Calu3 (cell line): ENCODE measurements around the gene PIGP. TPM values are rescaled to one million over a fixed set of nuclear protein-coding genes. Genes with fewer than 3 reads are reported as not detected.

Source experiments
- BruUV-seq: library from RNA; stranded (reverse); fragments of 400-500 nt; replicated peaks from 2 replicates; lab custom pipeline; 2021; lab: Mats Ljungman, UMichigan
- CTCF ChIA-PET: fragments of 300-600 bp; sonication (Branson Sonifier 250); formaldehyde crosslinking; loops from one replicate; lab custom pipeline; 2022; ENCODE audit warnings: antibody characterized with exemption; lab: Charles Lee
- DNase-seq: peaks from one replicate; pipeline ENCODE4 v3.0.0; 2022
- H3K27ac Mint-ChIP-seq: one replicate; pipeline ENCODE4 v1.8.0; 2022; ENCODE audit warnings: mixed read lengths; ENCODE audit not compliant: unreplicated experiment
- H3K27me3 Mint-ChIP-seq: one replicate; pipeline ENCODE4 v1.8.0; 2022; ENCODE audit warnings: mixed read lengths; ENCODE audit not compliant: unreplicated experiment
- H3K36me3 Mint-ChIP-seq: one replicate; pipeline ENCODE4 v1.8.0; 2022; ENCODE audit warnings: mild to moderate bottlenecking, moderate library complexity, mixed read lengths; ENCODE audit not compliant: insufficient read depth, unreplicated experiment
- H3K4me1 Mint-ChIP-seq: one replicate; pipeline ENCODE4 v1.8.0; 2022; ENCODE audit warnings: mild to moderate bottlenecking, low read depth, mixed read lengths; ENCODE audit not compliant: unreplicated experiment
- H3K4me3 Mint-ChIP-seq: one replicate; pipeline ENCODE4 v1.8.0; 2022; ENCODE audit warnings: mild to moderate bottlenecking, low read depth, moderate library complexity, mixed read lengths; ENCODE audit not compliant: unreplicated experiment
- H3K9me3 Mint-ChIP-seq: one replicate; pipeline ENCODE4 v1.8.0; 2022; ENCODE audit warnings: low read depth, mixed read lengths; ENCODE audit not compliant: unreplicated experiment
- intact Hi-C: fragments of 100-400 bp; cut with micrococcal nuclease; formaldehyde crosslinking; loops from one replicate; pipeline ENCODE4 v1.10.0; 2022; ENCODE audit not compliant: unreplicated experiment
- total RNA-seq: library from RNA; stranded (reverse); gene quantifications from 2 replicates; pipeline ENCODE4 v1.2.3, GENCODE V29; 2022
- TF ChIP-seq, protein P1 (sequence below): fragments of 200-600 bp; IDR thresholded peaks from one replicate; pipeline ENCODE4 v1.8.0; 2022; ENCODE audit warnings: antibody characterized with exemption; ENCODE audit not compliant: unreplicated experiment

PIGP gene
- total RNA-seq, 1 experiment from 2014 or later = 20.4 TPM

DNA sequence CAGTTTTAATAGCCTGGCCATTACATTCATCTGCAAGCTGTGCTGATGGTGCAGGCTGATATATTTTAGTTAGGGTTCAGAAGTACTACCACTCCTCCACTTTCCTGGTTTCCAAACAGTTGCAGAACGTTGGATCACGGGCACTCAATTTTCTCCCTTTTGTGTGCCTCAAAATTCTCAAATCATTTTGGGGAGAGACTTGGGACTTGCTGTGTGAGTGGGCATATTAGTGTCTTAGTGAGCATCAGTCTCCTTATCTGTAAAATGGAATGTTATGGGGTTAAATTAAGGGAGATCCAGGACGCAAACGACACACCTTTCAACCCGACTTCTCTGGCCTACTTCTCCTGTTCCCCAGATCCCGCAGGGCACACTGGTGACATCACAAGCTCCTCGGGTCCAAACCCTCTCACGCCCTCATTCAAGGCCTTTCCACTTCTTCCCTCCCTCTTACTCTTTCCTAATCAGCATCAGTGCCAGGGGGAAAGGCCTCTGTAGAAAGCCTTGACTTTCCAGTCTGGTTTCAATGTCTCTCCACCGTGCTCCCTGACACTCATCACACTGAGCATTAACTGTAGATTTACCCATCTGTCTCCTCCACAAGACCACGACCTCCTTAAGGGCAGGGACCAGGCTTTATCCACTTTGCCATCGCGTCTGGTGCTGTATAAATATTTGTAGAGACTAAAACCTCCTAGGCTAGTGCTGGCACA lies 1.2 kb downstream of the PIGP start:
- Mint-ChIP-seq H3K4me3 (peak overlapping the region; percentile 96), H3K36me3 (peaks cover 34% of the 10 kb centered on the region), H3K4me1 (peaks cover 19% of the 10 kb centered on the region), H3K9me3 (no peaks in the 10 kb centered on the region), H3K27ac (peak overlapping the region; percentile 82), H3K27me3 (no peaks in the 10 kb centered on the region)
- peak; percentile 6 for DNase-seq
- CTCF ChIA-PET = interaction anchor here (1.0 kb wide), 1 partner anchor 82 kb away, joined by 3 read pairs; no protein-coding TSS in a partner anchor
- intact Hi-C loops = no loop called here
- BruUV-seq = TSS peak; percentile 39
- TF ChIP-seq, protein P1, sequence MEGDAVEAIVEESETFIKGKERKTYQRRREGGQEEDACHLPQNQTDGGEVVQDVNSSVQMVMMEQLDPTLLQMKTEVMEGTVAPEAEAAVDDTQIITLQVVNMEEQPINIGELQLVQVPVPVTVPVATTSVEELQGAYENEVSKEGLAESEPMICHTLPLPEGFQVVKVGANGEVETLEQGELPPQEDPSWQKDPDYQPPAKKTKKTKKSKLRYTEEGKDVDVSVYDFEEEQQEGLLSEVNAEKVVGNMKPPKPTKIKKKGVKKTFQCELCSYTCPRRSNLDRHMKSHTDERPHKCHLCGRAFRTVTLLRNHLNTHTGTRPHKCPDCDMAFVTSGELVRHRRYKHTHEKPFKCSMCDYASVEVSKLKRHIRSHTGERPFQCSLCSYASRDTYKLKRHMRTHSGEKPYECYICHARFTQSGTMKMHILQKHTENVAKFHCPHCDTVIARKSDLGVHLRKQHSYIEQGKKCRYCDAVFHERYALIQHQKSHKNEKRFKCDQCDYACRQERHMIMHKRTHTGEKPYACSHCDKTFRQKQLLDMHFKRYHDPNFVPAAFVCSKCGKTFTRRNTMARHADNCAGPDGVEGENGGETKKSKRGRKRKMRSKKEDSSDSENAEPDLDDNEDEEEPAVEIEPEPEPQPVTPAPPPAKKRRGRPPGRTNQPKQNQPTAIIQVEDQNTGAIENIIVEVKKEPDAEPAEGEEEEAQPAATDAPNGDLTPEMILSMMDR = no peak

DNA sequence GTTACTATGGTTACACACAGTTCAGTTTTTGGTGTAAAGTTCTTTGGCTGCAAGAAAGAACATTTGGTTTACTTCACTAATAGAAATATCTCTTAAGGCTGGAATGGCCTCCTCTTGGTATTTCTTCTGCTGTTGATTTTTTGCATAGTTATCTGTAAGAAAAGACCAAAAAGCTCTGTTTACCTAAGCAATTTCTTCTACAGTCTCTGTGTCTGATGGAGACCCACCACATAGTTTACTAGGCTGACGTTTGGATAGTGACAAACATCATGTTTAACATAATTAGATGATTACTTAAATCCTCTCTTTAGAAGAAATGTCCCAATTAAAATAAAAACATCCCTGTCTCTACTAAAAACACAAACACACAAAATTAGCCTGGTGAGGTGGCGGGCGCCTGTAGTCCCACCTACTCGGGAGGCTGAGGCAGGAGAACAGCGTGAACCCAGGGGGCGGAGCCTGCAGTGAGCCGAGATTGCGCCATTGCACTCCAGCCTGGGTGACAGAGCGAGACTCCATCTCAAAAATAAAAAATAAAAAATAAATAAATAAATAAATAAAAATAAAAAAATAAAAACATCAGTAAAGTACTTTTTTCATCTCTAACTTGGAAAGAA lies 7.2 kb downstream of the PIGP start:
- TF ChIP-seq, protein P1 = no peak
- no peak overlapping the region for H3K27ac Mint-ChIP-seq
- H3K36me3 Mint-ChIP-seq = peaks cover 4% of the 10 kb centered on the region
- BruUV-seq = no TSS peak
- H3K27me3 Mint-ChIP-seq = no peaks in the 10 kb centered on the region
- no peak for DNase-seq
- no peaks in the 10 kb centered on the region for H3K9me3 Mint-ChIP-seq
- CTCF ChIA-PET = no interaction called here
- H3K4me3 Mint-ChIP-seq = no peak overlapping the region
- H3K4me1 Mint-ChIP-seq = peaks cover 8% of the 10 kb centered on the region
- intact Hi-C loops = no loop called here

DNA sequence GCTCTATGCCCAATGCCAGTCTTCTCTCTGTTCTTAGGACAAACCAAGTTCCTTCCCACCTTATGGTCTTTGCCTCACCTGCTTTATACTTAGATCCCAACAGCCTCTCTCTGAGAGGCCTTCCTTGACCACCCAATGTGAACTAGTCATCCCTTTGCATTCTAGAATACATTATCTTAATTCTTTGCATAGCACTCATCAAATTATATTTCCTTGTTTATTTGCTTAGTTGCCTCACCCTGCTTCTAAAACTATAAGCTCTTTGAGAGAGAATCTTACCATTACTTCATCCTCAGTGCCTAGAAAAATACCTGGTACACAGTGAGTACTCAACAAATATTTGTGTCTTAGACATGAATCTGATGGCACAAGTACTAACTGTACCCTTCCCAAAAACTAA lies 8.0 kb downstream of the PIGP start:
- intact Hi-C loops = no loop called here
- DNase-seq = no peak
- Mint-ChIP-seq H3K27ac (no peak overlapping the region), H3K36me3 (peaks cover 1% of the 10 kb centered on the region), H3K27me3 (no peaks in the 10 kb centered on the region), H3K4me3 (no peak overlapping the region), H3K4me1 (peaks cover 8% of the 10 kb centered on the region), H3K9me3 (no peaks in the 10 kb centered on the region)
- TF ChIP-seq, protein P1 = no peak
- CTCF ChIA-PET = no interaction called here
- BruUV-seq = no TSS peak

DNA sequence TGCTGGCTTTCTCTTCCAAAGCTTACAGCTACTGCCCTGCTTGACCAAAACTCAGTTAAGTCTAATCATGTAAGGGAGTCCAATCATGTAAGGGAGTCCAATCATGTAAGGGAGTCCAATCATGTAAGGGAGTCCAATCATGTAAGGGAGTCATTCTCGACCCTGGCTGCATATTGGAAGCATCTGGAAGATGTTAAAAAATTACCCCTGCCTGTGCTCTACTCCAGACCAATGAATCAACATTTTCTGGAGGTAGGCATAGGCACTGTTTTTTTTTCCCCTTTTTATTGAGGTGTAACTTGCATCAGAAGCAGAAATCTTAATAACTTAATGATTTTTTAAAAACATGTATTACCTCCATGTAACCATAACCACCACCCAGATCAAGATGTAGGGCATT lies 9.4 kb downstream of the PIGP start:
- Mint-ChIP-seq H3K4me1 (peaks cover 9% of the 10 kb centered on the region), H3K27ac (no peak overlapping the region), H3K4me3 (no peak overlapping the region), H3K27me3 (no peaks in the 10 kb centered on the region), H3K9me3 (no peaks in the 10 kb centered on the region), H3K36me3 (no peaks in the 10 kb centered on the region)
- TF ChIP-seq, protein P1 = no peak
- no peak for DNase-seq
- CTCF ChIA-PET = no interaction called here
- intact Hi-C loops = no loop called here
- BruUV-seq = no TSS peak
